ES-I3 (cell line): ENCODE measurements around the gene RAMP2.
"Not testable (repeated sequence)": the region's sequence is repeated elsewhere in the genome, so short reads cannot be mapped to it uniquely, and the experiment has no call there.

Source experiments
- H3K36me3 ChIP-seq: 2 replicates; pipeline ENCODE4 v1.6.1; 2013; ENCODE audit warnings: mild to moderate bottlenecking, low read length, control low read depth, moderate library complexity; ENCODE audit not compliant: insufficient read depth
- H3K4me1 ChIP-seq: 2 replicates; pipeline ENCODE4 v1.6.1; 2013; ENCODE audit warnings: mild to moderate bottlenecking, control low read depth, low read length; ENCODE audit not compliant: insufficient read depth
- H3K9ac ChIP-seq: 2 replicates; pipeline ENCODE4 v1.6.1; 2013; ENCODE audit warnings: low read depth, mild to moderate bottlenecking, low read length, moderate library complexity
- H3K9me3 ChIP-seq: 2 replicates; pipeline ENCODE4 v1.6.1; 2013; ENCODE audit warnings: mild to moderate bottlenecking, low read length, moderate library complexity; ENCODE audit not compliant: control insufficient read depth, insufficient read depth

Gene RAMP2, protein sequence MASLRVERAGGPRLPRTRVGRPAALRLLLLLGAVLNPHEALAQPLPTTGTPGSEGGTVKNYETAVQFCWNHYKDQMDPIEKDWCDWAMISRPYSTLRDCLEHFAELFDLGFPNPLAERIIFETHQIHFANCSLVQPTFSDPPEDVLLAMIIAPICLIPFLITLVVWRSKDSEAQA

DNA sequence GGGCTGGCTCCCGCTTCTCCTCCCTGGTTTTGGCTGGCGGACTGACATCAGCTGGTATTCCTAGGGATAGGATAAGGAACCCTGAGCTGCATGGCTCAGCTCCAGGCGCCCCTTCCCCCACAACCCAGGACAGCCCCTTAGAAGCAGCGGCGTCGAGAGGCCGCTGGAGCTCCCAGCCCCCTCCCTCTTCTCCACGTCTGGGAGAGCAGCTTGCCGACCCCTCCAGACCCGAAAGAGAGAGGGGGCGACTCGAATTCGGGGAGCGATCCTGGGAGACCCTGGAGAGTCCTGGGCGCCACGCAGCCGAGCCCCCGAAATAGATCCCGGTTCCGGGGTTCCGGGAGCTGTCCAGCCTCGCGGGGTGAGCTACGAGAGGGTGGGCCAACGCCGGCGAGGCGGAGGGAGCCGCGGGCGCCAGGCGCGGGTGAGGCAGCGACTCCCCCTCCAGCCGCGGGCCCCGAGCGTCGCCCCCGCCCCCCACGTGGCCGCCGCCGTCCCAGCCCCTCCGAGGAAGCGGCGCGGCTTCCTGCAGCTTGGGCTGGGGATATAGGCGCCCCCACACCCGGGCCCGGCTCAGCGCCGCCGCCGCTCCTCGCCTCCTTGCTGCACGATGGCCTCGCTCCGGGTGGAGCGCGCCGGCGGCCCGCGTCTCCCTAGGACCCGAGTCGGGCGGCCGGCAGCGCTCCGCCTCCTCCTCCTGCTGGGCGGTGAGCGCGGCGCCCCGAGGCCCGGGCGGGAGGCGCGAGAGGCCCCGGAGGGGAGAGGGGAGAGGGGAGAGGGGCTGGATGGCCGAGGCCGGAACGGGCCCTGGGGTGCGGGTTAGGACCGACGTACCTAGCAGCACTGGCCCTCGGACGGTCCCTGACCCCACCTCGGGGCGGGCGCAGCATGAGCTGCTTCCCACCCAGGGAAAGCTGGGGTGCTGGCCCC is at the start of gene RAMP2:
Gene RAMP2, plus strand, starts transcription at position 576 of the 930 bp plus-strand sequence. Its CDS starts 35 bp downstream, at position 611.
- Histone ChIP-seq H3K4me1 (peaks cover 16% of the 10 kb centered on the region), H3K36me3 (no peaks in the 10 kb centered on the region), H3K9me3 (no peaks in the 10 kb centered on the region), H3K9ac (peak within 1 kb of the TSS; percentile 81)

DNA sequence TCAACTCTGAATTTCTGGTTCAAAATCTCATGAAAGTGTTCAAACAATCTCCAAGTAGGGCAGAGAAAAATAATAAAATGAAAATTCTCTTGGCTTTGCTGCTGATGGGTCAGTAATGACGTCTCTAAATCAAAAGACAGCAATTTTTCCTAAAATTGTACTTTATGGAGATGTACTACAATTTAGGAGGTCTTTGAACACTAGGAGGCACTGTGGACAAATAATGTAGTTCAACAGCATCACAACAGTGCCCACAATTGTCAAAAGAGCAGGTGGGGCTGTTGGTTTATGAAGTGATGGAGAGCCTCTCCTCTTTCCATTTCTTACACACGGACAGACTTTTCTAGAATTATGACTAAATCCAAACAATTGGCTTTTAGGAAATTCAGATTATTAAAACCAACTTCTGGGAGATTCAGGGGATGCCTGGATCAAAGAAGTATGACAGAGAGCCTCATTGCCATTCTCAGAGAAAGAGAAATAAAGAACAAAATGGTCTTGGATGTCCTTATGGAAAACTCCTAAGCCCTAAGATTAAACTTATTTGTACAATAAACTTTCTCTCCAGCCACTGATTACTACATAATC is 39.9 kb upstream of the RAMP2 start:
- Histone ChIP-seq H3K9ac (no peak overlapping the region), H3K36me3 (peaks cover 23% of the 10 kb centered on the region)

DNA sequence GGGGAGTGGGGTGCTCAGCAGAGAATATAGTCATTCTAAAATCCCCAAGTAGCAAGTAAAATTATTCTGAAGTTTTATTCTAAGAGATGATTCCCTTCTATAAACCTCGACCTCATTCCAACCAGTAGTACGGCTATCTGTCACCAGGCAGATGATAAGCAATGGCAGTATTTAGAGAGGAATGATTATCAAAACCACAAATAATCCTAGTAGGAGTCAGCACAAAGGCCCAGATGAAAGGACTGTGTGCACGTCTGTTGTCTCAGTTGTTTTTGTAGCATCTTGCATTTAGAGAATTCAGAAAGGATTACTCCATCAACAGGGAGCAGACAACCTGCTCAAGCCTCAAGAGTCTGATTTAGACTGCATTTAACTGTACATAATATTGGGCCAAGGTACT is 37.4 kb upstream of the RAMP2 start:
- H3K9me3 ChIP-seq: no peaks in the 10 kb centered on the region
- H3K36me3 ChIP-seq: peaks cover 22% of the 10 kb centered on the region
- H3K9ac ChIP-seq: no peak overlapping the region
- no peaks in the 10 kb centered on the region for H3K4me1 ChIP-seq

More for the DNA sequence above, 39.9 kb upstream of the RAMP2 start:
- H3K9me3 ChIP-seq: no peaks in the 10 kb centered on the region
- no peaks in the 10 kb centered on the region for H3K4me1 ChIP-seq

DNA sequence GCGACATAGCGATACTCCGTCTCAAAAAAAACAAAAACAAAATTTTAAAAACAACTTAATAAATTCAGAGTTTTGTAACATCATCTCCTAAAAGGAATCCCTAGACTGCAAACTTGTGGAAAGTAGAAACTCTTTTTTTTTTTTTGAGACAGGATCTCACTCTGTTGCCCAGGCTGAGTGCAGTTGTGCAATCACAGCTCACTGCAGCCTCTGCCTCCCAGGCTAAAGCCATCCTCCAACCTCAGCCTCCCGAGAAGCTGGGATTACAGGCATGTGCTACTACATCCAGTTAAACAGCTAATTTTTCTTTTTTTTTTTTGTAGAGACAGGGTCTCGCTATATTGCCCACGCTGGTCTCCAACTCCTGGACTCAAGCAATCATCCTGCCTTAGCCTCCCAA is 35.9 kb upstream of the RAMP2 start:
- Histone ChIP-seq H3K9me3 (no peaks in the 10 kb centered on the region), H3K4me1 (no peaks in the 10 kb centered on the region), H3K36me3 (peaks cover 14% of the 10 kb centered on the region), H3K9ac (no peak overlapping the region)

DNA sequence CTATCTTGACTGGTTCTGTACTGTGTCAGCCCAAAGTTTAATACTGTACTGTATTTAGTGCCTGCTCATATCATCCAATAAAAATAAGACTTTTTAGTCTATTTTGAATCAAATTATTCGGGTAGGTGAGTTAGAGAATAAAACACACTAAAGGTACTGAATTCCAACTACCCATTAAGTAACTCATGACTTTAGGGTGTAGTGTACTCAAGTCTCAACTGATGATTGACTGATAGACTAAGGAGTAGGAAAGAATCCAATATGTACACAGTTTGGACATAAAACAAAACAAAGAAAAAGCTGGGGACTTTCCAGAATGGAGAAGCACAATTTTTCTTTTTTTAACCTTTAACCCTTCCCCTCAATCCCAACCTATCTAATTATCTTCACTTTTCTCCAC is 20.3 kb upstream of the RAMP2 start:
- Histone ChIP-seq H3K9ac (no peak overlapping the region), H3K9me3 (no peaks in the 10 kb centered on the region), H3K4me1 (peaks cover 18% of the 10 kb centered on the region), H3K36me3 (no peaks in the 10 kb centered on the region; the same call in 1 of the 2 replicates)

DNA sequence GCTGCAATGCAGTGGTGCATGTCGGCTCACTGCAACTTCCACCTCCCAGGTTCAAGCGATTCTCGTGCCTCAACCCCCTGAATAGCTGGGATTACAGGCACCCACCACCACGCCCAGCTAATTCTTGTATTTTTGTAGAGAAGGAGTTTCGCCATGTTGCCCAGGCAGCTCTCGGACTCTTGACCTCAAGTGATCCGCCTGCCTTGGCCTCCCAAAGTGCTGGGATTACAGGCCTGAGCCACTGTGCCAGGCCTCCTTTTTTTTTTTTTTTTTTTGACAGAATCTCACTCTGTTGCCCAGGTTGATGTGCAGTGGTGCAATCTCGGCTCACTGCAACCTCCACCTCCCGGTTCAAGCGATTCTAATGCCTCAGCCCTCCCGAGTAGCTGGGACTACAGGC is 18.1 kb upstream of the RAMP2 start:
- peaks cover 20% of the 10 kb centered on the region for H3K4me1 ChIP-seq
- not testable (repeated sequence) for H3K9me3 ChIP-seq, H3K9ac ChIP-seq, H3K36me3 ChIP-seq

DNA sequence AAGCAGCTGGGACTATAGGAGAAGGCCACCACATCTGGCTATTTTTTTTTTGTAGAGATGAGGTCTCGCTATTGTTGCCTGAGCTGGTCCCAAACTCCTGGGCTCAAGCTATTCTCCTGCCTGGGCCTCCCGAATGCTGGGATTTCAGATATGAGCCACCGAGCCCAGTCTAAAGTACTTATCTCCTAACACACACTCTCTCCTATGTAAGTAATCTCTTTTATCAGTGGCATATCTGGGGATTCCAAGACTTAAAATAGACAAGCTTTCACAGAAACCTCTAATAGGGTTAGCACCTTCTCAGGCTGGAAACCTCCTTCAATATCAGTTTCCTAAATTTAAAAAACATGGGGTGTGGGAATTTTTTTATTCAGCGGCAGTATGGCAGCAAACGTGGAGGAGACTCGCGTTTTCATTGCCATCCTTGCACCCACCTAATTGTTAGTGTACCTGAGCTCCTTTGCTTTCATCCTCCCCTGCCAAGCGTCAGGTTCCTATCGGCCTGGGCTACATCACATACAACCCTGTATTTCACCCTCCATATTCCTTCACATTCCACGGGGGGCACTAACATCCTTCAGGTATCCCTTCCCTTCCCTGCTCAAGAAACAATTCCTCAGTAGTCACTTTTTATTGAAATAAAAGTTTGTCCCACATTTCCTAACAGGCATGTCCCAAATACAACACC is 17.3 kb upstream of the RAMP2 start:
- peak overlapping the region; percentile 84 for H3K9ac ChIP-seq
- peaks cover 28% of the 10 kb centered on the region for H3K4me1 ChIP-seq
- H3K9me3 ChIP-seq: no peaks in the 10 kb centered on the region
- no peaks in the 10 kb centered on the region; the same call in 1 of the 2 replicates for H3K36me3 ChIP-seq

DNA sequence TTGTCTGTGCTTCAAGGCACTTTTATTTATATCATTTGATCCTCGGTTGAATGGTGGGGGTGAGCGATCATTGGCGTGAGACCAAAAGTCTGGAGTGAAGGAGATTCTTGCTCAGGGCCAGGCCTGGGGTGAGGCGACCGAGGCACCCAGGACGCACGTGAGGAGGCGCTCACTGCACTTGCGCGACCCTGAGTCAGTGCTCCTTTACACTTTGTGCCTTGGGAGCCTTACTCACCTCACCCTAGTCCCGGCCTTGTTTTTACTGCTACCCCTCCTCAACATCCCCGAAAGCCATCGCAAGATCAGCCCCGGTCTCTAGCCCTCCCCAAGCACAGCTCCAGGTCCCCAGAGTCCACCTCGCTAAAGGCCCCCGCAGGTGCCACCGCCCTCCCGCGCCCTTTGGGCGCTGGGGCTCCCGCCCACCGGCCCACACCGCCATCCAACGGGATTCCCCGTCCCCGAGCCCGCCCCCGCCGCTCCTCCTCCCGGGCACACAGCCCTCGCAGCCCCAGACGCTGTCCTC is 16.7 kb upstream of the RAMP2 start:
- Histone ChIP-seq H3K9ac (peak overlapping the region; percentile 84), H3K4me1 (peaks cover 34% of the 10 kb centered on the region), H3K36me3 (no peaks in the 10 kb centered on the region; the same call in 1 of the 2 replicates), H3K9me3 (no peaks in the 10 kb centered on the region)

DNA sequence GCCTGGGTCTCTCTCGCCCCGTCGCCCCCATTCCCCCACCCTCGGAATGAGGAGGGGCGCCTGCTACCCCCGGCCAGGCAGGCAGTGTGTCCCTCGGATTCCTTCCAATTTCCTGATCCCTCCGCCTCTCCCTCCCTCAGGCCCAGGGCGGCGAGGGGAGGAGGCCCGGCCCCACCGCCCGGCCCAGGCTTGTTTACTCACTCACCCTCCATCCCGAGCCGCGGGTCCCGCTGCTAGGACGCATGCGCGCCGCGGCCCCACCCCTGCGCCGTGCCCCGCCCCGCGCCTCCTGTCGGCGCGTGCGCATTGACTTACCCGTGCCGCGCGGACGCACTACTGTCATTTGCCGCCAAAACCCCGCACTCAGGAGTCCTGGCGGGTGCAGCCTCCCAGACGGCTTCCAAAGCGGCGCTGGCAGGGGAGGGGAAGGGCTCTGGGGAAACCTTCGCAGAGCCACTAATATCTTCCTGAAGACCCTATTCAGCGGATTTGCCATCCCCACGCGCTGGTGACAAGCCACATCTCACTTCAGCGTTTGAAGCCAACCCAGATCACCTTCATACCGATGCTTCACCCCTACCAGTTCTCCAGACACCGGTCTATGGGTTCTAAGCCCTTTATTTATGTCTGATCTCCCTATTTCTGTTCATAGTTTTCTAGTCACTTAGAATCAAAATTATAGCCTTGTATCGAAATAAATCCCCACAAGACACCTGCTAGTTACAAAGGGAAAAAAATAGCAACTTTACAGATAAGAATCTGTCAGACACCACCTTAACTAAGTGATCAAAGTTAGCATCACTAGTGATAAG is 16.0 kb upstream of the RAMP2 start, which contains the start of gene EZH1:
Gene EZH1, minus strand, starts transcription at position 235 of the 812 bp plus-strand sequence. CDS start 16,099 bp downstream, outside the sequence.
- H3K9me3 ChIP-seq: no peaks in the 10 kb centered on the region
- H3K4me1 ChIP-seq: peaks cover 41% of the 10 kb centered on the region

DNA sequence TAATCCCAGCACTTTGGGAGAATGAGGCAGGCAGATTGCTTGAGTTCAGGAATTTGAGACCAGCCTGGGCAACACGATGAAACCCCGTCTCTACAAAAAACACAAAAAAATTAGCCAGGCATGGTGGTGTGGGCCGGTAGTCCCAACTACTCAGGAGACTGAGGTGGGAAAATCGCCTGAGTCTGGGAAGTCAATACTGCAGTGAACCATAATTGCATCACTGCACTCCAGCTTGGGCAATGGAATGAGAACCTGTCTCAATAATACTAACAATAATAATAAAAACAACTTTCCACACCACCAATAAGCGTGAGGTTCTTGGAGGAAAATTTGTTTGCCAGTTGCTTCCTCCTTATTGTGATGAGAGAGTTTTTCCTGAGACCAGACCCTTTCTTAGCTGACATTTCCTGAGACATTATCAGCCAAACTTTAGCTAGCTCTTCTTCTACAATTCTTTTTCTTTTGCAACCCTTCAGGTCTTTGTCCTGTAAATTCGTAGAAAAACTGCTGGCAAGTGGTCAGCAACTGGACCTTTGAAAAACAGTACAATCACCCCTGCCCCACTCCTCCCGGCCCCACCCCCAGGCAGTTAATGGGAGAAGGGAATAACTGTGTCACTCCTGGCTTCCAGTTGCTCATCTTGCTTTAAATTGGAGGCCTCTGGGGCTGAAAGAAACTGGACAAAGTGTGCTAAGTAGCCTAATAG is 12.7 kb upstream of the RAMP2 start:
- H3K4me1 ChIP-seq: peaks cover 32% of the 10 kb centered on the region
- no peaks in the 10 kb centered on the region for H3K9me3 ChIP-seq
- H3K9ac ChIP-seq: no peak overlapping the region
- no peaks in the 10 kb centered on the region for H3K36me3 ChIP-seq

More for the DNA sequence above, 16.0 kb upstream of the RAMP2 start, which contains the start of gene EZH1:
- Histone ChIP-seq H3K9ac (peak within 1 kb of the TSS; percentile 84), H3K36me3 (no peaks in the 10 kb centered on the region; the same call in 1 of the 2 replicates)

DNA sequence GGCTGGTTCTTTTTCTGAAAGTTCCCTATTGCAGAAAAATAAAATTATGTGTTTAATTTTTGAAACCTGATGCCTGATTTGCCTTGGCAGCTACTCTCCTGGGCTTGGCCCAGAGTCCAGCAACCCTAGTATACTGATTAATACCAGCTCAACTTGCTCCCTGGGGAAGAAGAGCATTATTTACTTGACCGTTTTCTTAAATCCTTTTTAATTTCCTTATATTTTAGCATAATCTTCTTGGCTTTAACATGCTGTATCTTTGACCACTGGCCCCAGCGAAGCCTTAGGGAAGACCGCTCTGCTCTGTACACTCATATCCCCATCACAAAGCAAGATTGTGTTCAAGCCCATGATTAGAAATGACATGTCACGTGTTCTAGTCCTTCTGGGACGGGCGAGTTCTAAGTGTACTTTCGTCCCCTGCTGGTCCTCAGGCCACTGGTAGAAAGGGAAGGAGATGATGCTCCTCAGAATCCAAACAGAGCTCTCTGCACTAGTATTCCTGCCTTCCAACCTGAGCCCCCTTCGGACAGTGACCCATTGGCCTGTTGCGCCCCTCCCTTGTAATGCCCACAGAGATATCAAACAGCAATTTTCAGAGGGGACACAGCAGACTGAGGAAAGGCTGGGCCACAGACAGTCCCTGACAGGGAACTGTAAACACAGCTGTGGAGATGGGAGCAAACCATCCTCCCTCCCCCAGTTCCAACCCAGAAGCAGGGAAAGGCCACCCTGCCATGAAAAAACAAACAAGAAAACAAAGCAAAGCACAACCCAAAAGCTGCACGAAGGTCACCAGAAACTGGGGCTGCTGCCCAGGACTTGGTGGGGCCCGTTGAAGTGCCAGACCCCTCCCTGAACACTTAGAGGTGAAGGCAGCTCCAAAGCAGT is 11.9 kb upstream of the RAMP2 start:
- H3K9me3 ChIP-seq: no peaks in the 10 kb centered on the region
- H3K36me3 ChIP-seq: no peaks in the 10 kb centered on the region
- no peak overlapping the region for H3K9ac ChIP-seq
- H3K4me1 ChIP-seq: peaks cover 25% of the 10 kb centered on the region

DNA sequence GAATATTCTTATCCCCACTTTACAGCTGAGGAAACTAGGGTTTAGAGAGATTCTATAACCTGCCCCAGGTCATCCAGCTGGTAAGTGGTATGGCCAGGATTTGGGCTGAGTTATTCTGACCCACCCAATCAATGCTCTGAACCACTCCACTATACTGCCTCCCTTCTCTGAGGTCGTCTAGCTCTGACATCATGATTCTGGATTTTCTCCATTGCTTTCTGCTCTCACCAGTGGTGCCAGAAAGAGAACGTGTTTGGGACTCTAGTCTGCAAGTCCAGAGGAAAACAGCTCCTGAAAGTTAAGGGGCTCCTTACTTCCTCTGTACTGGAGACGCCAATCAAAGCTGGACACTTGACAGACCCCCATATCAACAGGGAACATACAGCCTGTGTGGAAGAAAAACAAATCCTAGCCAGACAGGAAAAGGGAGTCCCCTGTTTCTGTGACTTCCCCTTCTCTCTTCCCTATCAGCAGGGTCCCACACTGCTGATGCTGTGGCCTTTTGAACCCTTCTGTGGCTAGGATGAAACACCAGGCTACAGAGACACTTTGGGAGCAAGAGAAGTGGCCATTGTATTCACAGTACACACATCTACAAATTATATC is 10.2 kb upstream of the RAMP2 start:
- Histone ChIP-seq H3K9ac (no peak overlapping the region), H3K4me1 (peaks cover 25% of the 10 kb centered on the region), H3K9me3 (no peaks in the 10 kb centered on the region), H3K36me3 (no peaks in the 10 kb centered on the region)
